HepG2 (cell line): Measurements from ENCODE around the gene PKD2L2. TPM values are rescaled to one million over a fixed set of nuclear protein-coding genes. Genes with fewer than 3 reads are reported as not detected.

ENCODE experiments used
- ARID4A ChIP-seq: sonication (generic); formaldehyde crosslinking; IDR thresholded peaks from 2 replicates; pipeline ENCODE4 v1.5.0; 2020; ENCODE audit warnings: mild to moderate bottlenecking, missing genetic modification reagents, borderline replicate concordance
- BORCS8-MEF2B ChIP-seq: sonication (generic); formaldehyde crosslinking; IDR thresholded peaks from 2 replicates; pipeline ENCODE4 v1.8.0; 2022; ENCODE audit warnings: mild to moderate bottlenecking, missing genetic modification reagents
- FOXP4 ChIP-seq: sonication (generic); formaldehyde crosslinking; IDR thresholded peaks from 2 replicates; pipeline ENCODE4 v1.4.0; 2020; ENCODE audit warnings: missing genetic modification reagents
- MIER2 ChIP-seq: IDR thresholded peaks from 2 replicates; pipeline ENCODE4 v1.6.1; 2016; ENCODE audit warnings: missing biosample characterization, missing genetic modification reagents
- NCOA1 ChIP-seq: sonication (generic); formaldehyde crosslinking; IDR thresholded peaks from 2 replicates; pipeline ENCODE4 v1.9.0; 2021; ENCODE audit warnings: missing genetic modification reagents
- NCOA2 ChIP-seq: sonication (generic); formaldehyde crosslinking; IDR thresholded peaks from 2 replicates; pipeline ENCODE4 v1.8.0; 2022; ENCODE audit warnings: inconsistent platforms
- PPARG ChIP-seq: conservative IDR thresholded peaks from 2 replicates; pipeline ENCODE4 v1.6.1; 2016; ENCODE audit warnings: missing biosample characterization, missing genetic modification reagents
- RXRB ChIP-seq: IDR thresholded peaks from 2 replicates; pipeline ENCODE4 v1.6.1; 2016; ENCODE audit warnings: borderline replicate concordance, missing genetic modification reagents, missing compliant biosample characterization
- ZFP36L1 ChIP-seq: sonication (generic); formaldehyde crosslinking; IDR thresholded peaks from 2 replicates; pipeline ENCODE4 v1.8.0; 2022; ENCODE audit warnings: mild to moderate bottlenecking, missing genetic modification reagents, moderate library complexity
- ZNF124 ChIP-seq: sonication (generic); formaldehyde crosslinking; IDR thresholded peaks from 2 replicates; pipeline ENCODE4 v1.4.0; 2020; ENCODE audit warnings: missing genetic modification reagents
- polyA plus RNA-seq, 8 experiments: library from polyadenylated mRNA; depleted of rRNA in 3 of 8; stranded (reverse) in 7 of 8; unstranded in 1 of 8; fragments of >200 nt; fragmentation: Illumina TruSeq in 4 of 8; extraction: Trizol in 4 of 8; gene quantifications; 2 replicates each; pipeline versions ENCODE4 v1.2.1 to v1.2.3, GENCODE V29; 2011 to 2016; ENCODE audit warnings: low read depth in 4 of 8, missing spikeins in 1 of 8, mixed read lengths in 1 of 8; ENCODE audit not compliant: insufficient read depth in 1 of 8
- total RNA-seq, 5 experiments: library from RNA; depleted of rRNA; stranded (reverse); fragments of >200 nt; fragmentation: Illumina TruSeq; extraction: Trizol; gene quantifications; 2 replicates each; pipeline ENCODE4 v1.2.3, GENCODE V29; 2016; ENCODE audit warnings: low read depth in 1 of 5

Gene PKD2L2
- total and polyA plus RNA-seq, 2 of the 13 experiments (the other 11 are each of a cell fraction or from before 2014, with no cell fraction given) = not detected

GRCh38 chr5:137901011-137901817, 12.0 kb downstream of the PKD2L2 start (continued):
- TF ChIP-seq FOXP4 (CRISPR knock-in tag) (peak; percentile 62), NCOA1 (CRISPR knock-in tag) (no peak), ZFP36L1 (no peak), MIER2 (CRISPR knock-in tag) (no peak), BORCS8-MEF2B (CRISPR knock-in tag) (no peak), ZNF124 (CRISPR knock-in tag) (no peak), NCOA2 (CRISPR knock-in tag) (peak; percentile 71), ARID4A (no peak), RXRB (CRISPR knock-in tag) (peak; percentile 50; the same call in 1 of the 2 replicates), PPARG (CRISPR knock-in tag) (0 out of 2 replicates have a peak, but pooled peaks have one; percentile 29)
